Embryonic facial prominence (tissue), 1 donor: ENCODE data around the gene BRSK1.
"Not testable (repeated sequence)": the region's sequence is repeated elsewhere in the genome, so short reads cannot be mapped to it uniquely, and the experiment has no call there.

Experiments used
- DNase-seq: peaks from one replicate; pipeline ENCODE4 v3.0.0-alpha.2; 2016; ENCODE audit errors: extremely low spot score

The BRSK1 gene

DNA sequence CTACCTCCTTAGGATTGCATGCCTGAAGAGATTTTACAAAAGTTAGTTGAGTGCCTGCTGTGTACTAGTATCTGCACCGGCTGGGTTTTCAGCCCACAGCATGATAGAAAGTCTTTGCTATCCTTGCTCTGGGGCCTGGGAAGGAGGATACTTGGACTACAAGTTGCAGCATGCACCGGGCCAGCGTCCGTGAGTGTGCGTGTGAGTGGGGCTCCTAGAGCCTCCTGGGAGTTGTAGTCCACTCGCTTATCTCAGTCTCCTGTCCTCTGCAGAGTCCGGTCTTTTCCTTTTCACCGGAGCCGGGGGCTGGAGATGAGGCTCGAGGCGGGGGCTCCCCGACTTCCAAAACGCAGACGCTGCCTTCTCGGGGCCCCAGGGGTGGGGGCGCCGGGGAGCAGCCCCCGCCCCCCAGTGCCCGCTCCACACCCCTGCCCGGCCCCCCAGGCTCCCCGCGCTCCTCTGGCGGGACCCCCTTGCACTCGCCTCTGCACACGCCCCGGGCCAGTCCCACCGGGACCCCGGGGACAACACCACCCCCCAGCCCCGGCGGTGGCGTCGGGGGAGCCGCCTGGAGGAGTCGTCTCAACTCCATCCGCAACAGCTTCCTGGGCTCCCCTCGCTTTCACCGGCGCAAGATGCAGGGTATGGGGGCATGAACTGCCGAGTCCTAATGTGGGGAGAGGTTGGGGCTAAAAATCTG lies 20.6 kb downstream of the BRSK1 start:
- no peak for DNase-seq

DNA sequence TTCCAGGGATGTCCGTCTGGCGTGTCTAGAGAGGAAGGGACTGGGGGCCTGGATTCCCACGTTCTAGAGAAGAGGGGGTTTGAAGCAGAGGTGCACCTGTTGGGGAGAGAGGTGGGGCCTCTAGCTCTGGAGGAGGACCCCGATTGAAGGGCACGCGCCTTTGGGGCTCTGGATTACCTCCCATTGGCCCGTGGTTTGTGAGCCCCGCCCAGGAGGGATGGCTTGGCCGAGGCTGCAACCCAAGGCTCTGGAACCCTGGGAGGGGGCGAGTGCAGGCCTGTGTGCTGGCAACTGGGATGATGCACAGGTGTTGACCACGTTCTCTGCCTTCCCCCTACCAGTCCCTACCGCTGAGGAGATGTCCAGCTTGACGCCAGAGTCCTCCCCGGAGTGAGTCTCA lies 21.2 kb downstream of the BRSK1 start:
- DNase-seq: no peak

DNA sequence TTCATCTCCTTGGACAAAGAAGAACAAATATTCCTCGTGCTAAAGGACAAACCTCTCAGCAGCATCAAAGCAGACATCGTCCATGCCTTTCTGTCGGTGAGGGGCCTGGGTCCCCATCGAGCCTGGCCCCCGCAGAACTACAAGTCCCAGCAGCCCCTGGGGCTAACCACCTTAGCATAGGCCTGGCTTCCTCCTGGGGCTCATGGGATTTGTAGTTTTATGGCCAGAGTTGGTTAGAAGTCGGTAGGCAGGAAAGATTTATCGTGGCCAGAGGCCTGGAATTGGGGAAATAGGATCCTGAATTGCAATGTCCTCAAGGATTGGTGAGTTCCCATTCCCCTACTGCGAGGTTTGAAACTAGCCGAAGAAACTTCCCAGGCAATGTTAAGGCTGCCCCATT lies 21.7 kb downstream of the BRSK1 start:
- no peak for DNase-seq

DNA sequence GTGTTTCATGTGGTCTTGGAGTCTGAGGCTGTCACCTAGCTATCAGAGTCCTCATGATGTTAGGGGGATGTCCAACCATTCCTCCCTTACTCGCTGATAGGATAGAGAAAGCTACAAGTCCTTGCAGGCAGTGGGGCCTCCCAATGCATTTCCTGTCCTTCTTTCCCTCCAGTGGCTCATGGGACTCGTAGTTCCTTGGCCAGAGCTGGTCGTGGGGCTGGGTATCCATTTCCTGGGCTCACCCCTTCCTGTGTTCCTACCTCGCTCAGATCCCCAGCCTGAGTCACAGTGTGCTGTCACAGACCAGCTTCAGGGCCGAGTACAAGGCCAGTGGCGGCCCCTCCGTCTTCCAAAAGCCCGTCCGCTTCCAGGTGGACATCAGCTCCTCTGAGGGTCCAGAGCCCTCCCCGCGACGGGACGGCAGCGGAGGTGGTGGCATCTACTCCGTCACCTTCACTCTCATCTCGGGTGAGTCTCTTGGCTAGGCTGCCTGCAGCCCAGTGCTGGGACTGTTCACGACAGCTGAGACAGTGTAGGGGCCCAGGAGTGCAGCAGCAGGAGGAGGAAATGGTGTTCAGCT lies 22.3 kb downstream of the BRSK1 start:
- no peak for DNase-seq

DNA sequence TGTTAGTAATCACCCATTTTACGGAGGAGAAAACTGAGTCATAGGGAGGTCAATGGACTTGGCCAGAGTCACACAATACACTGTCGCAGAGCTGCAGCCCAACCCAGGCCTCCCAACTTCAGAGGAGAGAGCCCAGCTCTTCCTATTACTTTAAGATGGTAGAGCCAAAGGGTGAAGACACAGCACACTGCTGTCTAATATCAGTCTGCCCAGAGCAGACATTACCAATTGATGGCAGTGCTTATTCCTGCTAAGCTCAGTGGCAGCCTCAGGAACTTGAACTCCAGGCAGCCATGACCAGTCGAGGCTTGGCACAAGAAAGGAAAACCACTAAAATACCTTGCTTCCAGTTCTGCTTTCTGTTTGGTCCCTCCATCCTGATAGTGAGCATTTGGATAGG lies 22.9 kb downstream of the BRSK1 start:
- DNase-seq: no peak

DNA sequence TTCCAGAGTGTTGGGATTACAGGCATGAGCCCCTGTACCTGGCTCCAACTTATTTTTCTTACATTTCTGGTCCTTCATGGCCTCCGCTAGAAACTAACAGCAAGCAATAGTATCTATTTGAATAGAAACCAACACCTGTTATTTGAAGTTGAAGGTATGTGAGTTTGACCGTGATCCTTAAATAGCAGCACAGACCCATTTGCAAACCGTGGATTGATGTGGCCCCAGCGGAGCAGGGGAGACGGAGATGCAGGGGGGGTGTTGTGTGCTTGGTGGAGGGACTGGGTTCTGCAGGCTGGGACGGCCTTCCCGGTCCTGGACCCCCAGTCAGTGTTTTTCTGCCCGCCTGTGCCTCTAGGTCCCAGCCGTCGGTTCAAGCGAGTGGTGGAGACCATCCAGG lies 24.5 kb downstream of the BRSK1 start:
- DNase-seq: no peak

DNA sequence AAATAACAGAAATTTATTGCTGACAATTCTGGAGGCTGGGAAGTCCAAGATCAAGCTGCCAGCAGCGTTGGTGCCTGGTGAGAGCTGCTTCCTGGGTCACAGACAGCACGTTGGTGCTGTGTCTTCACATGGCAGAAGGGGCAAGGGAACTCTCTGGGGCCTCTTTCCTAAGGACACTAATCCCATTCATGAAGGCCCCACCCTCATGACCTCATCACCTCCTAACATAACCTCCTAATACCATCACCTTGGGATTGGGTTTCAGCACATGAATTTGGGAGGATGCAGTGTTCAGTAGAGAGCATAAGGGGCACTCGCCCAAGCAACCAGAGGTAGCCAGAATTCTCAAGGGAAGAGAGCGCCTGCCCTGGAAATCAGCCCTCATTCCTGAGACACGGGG lies 25.7 kb downstream of the BRSK1 start:
- DNase-seq: no peak

DNA sequence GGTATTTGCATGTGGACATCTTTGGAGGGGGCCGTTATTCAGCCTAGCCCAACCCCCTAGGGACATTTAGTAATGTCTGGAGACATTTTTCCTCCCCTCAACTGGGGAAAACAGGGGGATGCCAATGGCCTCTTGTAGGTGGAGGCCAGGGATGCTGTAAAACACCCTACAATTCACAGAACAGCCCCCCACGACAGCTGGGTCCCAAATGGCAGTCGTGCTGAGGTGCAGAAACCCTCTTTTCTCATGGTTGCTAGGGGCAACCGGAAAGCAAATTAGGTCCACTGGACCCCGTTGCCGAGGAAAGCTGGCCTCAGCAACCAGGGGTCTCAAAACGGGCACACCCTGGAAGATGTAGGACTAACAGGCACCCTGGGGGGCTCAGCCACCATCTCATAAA lies 26.7 kb downstream of the BRSK1 start:
- DNase-seq: no peak

DNA sequence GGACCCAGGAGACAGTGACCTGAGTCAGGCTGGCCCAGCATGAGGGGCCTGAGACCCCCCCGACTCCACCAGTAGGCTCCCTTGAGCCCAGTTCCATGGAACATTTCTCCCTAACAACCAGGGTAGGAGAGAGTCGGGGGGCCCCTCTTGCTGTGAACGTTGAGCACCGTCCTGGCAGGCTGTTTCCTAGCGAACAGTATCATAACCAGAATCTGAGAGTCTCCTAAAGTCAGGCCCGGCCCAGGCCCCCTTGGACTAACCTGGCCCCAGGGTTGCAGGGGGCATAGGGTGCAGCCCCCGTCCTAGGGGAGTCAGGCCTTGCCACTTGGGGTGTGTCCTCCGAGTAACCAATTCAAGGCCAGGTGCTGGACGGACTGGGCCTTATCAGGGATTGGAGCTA lies 27.6 kb downstream of the BRSK1 start:
- no peak for DNase-seq

DNA sequence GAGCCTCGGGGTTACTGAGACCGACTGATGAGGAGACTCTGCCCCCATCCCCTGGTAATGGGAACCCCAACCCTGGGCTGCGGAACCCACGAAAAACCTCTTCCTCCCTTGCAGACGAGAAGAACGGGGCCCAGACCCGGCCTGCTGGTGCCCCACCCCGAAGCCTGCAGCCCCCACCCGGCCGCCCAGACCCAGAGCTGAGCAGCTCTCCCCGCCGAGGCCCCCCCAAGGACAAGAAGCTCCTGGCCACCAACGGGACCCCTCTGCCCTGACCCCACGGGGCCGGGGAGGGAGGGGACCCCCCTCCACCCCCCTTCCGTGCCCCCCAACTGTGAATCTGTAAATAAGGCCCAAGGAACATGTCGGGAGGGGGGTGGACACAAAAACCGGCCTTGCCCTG lies 28.0 kb downstream of the BRSK1 start:
- DNase-seq: no peak

DNA sequence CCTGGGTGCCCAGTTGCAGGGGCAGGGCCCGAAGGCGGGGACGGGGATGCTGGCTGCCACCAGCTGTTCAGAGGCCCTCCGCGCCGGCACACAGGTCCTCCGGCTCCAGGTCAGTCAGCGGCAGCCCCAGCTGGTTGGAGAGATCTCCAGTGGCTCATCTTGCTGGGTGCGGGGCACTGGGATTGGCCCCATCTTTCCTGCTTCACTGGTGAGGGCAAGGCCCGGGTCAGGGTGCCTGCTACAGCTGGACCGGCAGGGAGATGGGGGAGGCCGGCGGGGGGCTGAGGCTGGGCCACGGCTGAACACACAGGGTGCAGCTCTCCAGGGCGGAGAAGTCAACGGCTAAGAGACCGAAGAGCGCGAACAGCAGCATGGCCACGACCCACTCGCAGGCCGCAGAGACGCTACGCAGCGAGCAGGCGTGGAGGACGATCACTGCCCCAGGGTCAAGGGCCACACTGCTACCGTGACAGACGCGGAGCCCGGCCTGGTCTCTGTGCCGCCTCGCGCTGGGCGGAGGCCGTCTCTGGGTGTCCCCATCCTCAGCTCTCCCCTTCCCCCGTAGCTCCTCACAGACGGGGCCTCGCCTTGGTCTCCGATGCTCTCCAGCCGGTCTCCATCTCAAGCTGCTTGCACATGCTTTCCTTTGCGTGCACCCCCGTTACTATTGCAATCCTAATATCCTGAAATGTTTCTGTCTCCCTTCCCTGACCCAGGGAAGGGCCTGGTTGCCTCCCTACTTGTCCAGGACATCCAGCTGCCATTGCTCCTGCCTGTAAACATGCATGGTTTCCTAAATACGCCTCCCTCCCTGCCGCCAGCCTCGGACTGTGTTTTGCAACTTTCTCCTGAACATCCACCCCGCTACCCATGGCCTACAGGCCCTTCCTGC lies 29.1 kb downstream of the BRSK1 start:
- no peak for DNase-seq

DNA sequence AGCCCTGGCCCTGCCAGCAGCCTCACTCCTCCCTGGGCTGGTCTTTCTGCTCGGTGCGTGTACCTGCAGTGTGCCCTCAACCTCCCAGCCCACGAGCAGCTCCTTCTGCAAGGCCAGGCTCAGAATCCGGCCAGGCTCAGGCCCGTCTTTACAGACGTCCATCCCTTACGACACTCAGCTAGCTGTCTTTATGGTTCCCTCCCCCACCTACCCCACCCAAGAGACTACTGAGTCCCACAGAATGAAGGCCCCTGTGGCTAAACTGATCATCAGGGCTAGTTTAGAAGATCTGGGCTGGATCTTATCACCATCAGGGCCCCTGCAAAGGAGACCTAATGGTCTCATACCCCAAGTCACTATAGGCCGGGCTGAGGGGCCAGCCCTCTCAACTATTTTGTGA lies 30.6 kb downstream of the BRSK1 start:
- DNase-seq: no peak

DNA sequence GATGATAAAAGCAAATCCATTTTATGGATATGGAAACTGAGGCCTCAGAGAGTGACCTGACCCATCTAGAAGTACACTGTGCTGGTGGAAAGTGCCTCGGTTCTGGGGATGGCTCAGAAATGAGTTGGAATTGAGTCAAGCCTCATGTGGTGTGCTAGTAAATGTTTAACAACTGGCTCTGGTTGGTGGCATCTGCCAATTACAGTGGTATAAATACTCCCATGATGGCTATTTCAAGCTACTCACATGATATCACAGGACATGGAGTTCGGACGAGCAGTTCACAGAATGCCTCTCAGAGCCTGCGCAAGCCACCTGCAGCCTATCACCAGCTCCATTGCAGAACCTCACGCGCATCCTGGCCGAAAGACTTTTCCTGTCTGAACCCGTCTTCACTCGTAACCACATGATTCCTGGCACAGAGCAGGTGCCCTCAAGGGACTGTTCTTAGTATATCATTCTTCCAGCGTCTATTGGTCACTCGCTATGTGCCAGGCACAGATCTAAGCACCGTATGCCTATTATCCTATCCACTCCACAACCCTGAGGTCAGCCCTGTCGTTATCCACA lies 32.2 kb downstream of the BRSK1 start:
- DNase-seq: no peak

DNA sequence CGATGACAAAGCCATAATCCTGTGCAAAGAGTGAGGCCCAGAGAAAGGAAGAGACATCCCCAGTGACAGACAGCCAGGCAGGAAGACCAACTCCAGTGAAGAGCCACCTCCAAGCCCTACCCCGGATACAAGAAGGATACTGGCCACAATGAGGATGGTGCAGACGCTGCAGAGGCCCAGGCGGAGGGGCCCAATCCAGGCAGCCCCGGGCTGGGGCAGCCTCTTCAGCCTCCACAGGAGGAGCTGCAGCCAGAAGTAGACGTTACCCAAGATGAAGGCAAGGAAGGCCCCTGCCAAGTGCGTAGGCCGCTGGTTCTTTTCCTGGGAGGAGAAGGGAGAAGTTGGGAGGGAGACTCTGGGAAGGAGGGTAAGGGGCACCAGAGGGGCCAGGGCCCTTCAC lies 32.8 kb downstream of the BRSK1 start:
- DNase-seq: no peak

DNA sequence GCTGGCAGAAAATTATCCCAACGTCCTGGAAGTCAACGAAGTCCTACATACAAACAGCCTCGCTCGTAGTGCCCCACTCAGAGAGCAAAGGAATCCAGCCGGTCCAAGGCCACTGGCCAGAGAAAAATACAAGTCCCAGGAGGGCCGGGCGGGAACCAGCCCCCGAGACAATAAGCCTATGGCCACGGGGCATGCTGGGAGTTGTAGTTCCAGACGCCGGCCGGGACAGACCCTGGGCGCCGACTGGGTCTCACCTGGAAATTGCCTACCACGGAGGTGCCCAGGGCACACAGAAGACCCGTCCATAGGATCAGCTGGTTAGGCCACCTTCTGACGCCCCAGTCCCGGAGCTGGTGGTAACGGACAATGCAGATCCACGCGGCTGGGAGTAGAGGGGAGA lies 36.0 kb downstream of the BRSK1 start:
- DNase-seq: no peak

DNA sequence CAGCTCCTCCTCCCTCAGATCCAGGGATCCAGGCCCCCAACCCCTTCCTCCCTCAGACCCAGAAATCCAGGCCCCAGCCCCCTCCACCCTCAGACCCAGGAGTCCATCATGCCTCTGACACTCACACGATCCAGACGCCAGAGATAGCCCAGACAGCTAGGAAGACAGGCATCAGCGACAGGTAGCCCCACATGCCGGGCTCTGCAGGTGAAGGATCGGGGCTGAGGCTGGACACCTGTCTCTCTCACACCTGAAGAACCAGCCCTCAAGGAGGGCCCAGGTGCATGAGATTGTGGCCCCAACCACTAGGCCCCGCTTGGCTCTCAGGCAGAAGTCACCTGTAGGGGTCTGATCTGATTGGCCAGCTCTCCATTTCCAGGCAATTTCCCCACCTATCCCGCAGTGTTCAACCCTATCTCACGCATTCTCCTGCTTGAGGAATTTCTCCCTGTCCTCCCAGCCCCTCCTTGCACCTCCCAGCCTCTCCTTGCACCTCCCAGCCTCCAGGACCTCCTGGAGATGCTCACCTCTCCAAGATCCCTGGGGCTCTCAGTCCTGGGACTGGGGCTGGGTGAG lies 37.1 kb downstream of the BRSK1 start:
- DNase-seq: no peak

DNA sequence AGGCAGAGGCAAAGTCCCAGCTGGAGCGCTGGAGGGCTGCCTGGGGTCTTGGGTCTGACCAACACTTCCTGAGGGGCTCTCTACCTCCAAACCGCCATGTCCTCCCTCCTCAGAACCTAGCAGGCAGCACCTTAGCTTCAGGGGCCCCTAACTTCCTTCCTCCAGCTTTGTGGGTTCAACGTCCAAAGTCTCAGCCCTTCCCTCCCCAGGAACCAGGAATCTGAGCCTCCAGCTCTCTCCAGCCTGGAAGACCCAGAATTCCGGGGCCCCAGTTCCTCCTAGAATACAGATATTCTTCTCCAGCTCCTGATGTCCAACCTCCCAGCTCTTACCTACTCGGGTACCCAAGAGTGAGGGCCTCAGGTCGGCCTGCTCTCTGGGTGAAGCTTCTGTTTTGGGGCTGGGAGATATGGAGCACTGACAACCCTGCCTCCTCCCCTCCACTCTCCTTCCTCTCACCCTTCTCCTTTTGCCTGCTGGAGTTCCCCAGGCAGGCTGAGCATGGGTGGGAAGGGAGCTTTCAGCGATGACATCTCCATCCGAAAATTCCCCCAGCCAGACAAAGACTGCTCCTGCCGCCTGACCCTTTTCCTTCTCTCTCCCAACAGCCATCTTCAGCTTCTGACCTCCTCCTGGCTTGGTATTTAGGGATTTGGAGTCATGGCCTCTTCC lies 37.8 kb downstream of the BRSK1 start:
- no peak for DNase-seq

DNA sequence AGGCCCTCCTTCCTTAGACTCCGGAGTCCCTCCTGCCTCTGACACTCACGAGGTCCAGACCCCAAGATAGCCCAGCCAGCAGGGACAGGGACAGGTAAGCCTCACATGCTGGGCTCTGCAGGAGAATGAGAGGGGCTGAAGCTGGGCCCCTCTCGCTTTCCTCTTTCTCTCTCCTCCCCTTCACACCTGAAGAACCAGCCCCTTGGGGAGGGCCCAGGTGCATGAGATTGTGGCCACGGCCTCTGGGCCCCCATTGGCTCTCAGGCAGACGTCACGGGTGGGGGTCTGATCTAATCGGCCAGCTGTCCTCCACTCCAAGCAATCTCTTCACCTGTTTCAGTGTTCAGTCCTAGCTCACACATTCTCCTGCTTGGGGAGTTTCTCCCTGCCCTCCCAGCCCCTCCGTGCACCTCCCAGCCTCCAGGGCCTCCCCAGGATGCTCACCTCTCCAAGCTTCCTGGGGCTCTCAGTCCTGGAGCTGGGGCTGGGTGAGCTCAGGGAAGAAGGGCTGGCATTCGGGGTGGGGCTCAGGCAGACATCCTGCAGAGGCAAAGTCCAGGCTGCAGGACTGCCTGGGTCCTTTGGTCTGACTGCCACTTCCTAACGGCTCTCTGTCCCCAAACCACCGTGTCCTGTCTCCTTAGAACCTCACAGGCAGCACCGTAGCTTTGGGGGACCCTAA lies 38.5 kb downstream of the BRSK1 start:
- DNase-seq: no peak

DNA sequence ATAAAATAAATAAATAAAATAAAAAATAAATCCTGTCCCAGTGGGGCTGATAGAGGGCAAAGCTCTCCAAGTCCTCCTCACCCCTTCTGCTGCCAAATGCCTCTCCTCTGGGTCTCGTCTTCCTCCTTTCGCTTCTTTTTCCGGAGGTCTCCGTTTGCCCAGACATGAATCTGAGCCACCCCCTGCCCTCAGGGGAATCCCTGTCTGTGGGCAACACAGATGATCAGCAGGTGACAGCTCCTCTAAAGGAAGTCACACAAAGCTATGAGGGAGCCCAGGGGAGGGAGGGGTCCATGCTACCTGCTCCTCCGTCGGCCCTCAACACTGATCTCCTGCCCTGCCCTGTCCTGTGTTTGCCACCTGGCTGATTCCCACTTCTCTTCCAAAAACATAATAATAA lies 40.9 kb downstream of the BRSK1 start:
- DNase-seq: no peak

DNA sequence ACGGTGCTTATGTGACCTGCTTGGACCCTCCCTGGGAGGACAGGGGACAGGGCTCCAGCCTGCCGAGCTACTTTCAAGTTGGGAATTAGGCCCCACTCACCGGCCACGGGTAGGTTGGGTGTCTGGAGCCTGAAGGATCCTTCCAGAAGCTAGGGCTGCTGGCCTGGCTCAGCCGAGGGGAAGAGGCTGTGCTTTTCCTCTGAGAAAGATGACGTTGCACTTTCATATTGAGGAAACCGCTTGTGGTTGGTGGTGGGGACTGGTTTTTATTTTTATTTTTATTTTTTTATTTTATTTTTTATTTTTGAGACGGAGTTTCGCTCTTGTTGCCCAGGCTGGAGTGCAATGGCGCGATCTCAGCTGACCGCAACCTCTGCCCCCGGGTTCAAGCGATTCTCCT lies 41.4 kb downstream of the BRSK1 start, which contains the start of gene TMEM150B:
TSS of gene TMEM150B (minus strand) at position 170 of the 400 bp plus-strand sequence. CDS start 4,305 bp downstream, outside the sequence.
- DNase-seq: no peak

DNA sequence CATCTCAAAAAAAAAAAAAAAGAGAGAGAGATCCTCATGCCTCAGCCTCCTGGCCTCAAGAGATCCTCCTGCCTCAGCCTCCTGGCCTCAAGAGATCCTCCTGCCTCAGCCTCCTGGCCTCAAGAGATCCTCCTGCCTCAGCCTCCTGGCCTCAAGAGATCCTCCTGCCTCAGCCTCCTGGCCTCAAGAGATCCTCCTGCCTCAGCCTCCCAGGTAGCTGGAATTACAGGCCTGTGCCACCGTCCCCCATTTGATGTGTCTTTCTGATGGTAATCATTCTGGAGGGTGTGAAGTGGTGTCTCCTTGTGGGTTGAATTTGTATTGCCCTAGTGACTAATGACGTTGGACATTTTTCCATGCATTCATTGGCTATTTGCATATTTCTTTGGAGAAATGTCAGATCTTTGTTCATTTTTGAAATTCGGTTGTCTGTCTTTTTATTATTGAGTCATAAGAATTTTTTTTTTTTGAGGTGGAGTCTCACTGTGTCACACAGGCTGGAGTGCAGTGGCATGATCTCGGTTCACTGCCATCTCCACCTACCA lies 45.0 kb downstream of the BRSK1 start:
- not testable (repeated sequence) for DNase-seq
